GM19043 (cell line): Measurements from ENCODE around the gene ROBO3.

Source experiments
- ATAC-seq: cut with Tn5 transposase; IDR thresholded peaks from one replicate; pipeline ENCODE4 v1.9.1; 2021; ENCODE audit warnings: low read depth; ENCODE audit not compliant: unreplicated experiment

ROBO3 gene, protein sequence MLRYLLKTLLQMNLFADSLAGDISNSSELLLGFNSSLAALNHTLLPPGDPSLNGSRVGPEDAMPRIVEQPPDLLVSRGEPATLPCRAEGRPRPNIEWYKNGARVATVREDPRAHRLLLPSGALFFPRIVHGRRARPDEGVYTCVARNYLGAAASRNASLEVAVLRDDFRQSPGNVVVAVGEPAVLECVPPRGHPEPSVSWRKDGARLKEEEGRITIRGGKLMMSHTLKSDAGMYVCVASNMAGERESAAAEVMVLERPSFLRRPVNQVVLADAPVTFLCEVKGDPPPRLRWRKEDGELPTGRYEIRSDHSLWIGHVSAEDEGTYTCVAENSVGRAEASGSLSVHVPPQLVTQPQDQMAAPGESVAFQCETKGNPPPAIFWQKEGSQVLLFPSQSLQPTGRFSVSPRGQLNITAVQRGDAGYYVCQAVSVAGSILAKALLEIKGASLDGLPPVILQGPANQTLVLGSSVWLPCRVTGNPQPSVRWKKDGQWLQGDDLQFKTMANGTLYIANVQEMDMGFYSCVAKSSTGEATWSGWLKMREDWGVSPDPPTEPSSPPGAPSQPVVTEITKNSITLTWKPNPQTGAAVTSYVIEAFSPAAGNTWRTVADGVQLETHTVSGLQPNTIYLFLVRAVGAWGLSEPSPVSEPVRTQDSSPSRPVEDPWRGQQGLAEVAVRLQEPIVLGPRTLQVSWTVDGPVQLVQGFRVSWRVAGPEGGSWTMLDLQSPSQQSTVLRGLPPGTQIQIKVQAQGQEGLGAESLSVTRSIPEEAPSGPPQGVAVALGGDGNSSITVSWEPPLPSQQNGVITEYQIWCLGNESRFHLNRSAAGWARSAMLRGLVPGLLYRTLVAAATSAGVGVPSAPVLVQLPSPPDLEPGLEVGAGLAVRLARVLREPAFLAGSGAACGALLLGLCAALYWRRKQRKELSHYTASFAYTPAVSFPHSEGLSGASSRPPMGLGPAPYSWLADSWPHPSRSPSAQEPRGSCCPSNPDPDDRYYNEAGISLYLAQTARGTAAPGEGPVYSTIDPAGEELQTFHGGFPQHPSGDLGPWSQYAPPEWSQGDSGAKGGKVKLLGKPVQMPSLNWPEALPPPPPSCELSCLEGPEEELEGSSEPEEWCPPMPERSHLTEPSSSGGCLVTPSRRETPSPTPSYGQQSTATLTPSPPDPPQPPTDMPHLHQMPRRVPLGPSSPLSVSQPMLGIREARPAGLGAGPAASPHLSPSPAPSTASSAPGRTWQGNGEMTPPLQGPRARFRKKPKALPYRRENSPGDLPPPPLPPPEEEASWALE (N-terminal part only)

DNA sequence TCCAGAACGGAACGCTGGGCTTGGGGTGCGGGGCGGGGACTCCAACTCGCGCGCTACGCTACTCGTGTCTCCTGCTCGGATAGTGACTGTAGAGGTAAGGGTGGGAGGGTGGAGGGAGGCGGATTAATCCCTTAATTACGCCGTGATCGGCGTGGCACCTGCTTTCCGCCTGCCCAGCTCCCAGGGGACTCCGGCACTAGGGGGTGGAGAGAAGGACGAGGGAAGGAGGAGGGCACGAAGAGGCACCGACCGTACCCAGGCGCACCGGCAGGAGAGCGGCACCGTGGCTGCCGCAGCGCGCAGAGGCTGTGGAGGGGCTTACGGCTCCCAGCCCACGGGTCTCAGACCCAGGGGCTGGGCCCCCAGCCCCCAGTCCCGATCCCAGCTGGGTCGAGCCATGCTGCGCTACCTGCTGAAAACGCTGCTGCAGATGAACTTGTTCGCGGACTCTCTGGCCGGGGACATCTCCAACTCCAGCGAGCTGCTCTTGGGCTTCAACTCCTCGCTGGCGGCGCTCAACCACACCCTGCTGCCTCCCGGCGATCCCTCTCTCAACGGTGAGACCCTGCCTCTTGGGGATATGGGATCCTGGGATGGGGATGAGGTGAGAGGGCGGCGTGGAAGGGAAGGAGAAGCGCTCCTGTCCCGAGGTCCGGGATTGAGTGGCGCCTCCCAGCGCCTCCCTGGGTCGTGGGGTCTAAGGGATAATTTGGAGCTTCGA lies at the start of gene ROBO3:
ROBO3 (plus strand) TSS at position 252 of the 721 bp plus-strand sequence; CDS start at position 398, 146 bp downstream.
- ATAC-seq, result no peak

DNA sequence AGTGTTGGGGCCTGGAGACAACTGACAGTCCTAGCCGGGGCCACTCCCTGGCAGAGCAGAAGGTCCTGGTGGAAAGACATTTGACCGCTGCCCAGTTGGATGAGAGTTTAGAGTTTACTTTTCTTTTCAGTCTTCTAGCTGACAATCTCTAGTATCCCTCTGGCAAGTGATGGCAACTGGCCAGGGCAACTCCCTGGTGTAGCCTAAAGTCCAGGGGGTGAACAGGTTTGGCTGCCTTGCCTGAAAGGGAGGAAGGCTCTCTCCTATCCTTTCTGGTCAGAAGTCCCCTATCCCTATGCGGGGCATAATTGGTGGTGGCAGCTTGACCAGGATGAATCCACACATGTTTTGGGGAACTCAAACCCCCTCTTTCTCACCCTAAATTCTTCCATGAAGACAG lies 48.2 kb upstream of the ROBO3 start:
- no peak for ATAC-seq

DNA sequence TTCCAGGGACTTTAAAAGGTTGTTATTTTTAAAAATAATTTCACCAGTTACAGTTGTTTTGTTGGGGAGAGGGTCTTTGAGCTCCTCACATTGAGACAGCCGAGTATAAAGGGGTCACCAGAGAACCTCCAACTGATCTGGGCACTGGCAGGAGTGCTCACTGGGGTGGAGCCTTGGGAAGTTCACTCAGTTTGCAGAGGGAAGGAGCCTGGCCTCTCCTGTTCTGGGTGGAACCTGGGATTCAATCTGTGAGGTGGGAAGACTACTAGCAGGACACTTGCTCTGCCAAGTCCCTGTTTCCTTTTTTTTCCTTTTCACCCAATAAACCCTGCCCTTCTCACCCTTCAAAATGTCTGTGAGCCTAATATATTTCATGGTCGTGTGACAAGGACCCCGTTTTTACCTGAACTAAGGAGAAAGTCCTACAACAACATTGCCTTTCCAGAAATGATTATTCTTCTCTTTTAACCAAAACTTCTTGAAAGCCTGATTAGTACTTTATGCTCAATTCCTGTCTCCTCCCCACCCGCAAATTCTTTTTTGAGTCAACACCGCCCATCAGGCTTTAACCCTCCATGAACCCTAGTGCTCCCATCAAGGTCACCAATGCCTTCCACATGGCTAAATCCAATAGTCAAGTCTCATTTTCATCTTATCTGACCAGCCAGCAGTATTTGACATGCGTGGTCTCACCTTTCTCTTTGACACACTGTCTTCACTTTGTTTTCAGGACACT lies 43.1 kb upstream of the ROBO3 start:
- ATAC-seq, result no peak

DNA sequence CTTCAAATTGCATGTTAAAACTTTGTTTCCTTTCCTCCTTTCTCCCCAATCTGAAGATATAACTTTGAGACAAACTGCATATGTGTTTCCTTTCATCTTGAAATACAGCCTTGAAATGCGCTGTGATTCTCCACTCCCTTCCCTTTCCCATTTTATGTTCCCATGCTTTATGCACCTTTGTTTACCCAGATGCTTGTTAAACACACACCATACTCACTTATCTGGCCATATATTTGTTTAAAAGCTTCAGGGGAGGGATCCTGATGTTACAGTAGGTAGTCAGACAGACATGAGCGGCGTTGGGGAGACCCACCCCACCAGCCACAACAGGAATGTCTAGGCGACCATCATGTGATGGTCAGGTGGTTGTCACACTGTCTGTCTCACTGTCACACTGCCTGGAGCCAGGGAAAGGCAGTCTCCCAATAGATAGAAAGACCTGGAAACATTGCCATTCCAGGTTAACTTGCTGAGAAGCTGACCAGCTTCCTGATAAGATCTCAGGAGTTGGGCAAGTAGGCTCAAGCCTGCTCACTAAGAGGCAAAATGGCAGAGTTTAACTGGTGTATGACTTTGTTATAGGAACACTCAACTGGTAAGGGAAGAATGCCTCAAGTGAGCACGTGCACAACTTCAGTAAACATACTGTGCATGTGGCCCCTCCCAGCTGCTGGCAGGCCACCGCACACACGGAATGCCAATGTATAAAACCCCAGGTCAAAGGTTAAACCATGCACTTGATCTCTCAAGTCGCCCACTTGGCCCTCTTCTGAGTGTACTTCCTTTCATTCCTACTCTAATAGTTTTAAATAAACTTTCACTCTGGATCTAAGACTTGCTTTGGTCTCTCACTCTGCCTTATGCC lies 41.5 kb upstream of the ROBO3 start:
- ATAC-seq, result no peak

DNA sequence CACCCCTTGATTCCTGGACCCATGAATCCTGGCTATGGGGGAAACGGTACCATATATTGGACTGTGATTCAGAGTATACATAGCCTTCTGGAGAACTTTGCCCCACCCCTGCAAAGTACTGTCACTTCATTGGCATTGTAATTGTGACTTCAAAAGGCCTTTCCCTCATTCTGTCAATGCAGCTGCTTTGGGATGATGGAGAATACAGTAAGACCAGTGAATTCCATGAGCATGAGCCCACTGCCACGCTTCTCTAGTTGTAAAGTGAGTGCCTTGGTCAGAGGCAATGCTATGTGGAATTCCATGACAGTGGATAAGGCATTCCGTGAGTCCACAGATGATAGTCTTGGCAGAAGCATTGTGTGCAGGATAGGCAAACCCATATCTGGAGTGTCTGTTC lies 39.4 kb upstream of the ROBO3 start:
- no peak for ATAC-seq

DNA sequence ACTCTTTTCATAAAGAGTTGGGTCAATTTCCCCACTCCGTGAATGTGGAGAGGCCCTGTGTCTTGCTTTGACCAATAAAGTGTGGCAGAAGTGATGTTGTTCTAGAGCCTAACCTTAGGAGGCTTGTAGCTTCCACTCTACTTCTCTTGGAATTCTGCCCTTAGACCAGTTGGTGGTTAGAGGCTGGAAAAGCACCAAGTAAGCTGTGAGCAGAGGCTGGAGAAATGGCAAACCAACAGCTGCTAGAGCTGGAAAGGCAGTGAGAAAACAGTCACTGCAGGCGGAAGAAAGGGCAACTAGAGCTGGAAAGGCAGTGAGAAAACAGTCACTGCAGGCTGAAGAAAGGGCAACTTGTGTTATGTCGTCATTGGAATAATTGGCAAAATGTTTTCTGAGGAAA lies 35.2 kb upstream of the ROBO3 start:
- ATAC-seq, result no peak

DNA sequence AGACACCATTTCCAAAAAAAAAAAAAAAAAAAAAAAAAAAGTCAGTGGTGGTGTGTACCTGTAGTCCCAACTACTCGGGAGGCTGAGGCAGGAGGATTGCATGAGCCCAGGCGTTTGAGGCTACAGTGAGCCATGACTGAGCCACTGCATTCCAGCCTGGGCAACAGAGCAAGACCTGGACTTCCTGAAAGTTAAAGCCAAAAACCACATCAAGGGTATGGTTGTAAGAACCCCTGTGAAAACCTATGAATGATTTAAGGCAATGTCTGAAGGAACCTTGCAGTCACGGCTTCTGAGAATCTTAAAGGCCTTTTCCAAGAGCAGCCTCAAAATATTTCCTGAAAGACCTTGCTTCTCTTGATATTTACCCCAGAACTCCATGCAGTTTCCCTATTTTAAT lies 34.5 kb upstream of the ROBO3 start:
- ATAC-seq, result no peak

DNA sequence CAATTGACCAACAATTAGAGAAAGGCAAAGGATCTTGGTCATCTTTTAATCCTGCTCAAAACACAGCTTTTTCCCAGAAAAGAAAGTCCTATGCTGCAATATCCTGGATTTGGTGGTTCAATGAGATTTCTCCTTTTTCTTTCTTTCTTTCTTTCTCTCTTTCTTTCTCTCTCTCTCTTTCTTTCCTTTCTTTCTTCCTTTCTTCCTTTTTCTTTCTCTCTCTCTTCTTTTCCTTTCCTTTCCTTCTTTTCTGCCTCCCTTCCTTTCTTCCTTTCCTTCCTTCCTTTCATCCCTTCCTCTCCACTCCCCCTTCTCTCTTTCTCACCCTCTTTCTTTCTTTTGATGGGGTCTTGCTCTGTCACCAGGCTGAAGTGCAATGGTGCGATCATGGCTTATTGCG lies 33.3 kb upstream of the ROBO3 start:
- ATAC-seq, result no peak

DNA sequence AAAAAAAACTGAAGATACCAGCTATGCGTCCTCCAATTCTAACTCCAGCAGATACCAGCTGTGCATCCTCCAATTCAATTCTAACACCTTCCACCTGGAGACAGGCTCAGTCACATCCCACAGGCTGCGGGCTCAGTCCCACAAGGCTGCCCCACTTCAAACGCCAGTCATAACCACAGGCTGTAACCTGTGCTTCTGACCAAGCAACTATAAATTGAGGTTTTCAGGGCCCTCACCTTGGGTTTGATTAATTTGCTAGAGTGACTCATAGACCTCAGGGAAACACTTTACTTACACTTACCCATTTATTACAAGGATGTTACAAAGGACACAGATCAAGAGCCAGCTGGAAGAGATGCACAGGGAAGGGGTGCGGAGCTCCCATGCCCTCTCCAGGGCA lies 32.7 kb upstream of the ROBO3 start:
- no peak for ATAC-seq

DNA sequence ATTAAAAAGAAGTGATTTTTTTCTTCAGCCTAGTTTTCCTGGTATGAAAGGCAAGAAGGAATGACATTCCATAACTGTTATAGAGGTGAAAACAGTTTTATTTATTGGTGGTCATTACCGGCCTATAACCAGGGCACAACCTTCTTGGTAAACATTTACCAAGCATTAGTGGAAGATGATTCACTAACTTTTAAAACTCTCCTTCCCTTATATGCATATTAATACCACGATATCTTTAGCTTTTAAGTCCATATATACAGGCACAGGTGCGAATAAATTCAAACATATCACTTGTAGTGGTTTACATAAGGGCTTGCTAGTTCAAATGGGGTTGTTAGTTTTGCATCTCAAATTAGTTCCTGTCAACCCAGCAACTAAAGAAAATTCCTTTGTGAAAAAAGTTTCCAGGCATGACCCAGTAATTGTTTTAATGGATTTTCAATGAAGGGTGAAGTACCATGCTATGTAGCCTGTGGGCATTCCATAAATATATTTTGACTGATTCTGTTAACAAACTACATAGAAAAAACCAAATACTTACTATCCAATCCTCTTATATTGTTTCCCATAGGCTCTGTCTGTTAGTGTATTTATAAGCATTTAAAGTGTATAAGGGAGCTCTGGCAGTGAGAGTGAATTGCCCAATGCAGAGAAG lies 30.6 kb upstream of the ROBO3 start:
- ATAC-seq, result no peak

DNA sequence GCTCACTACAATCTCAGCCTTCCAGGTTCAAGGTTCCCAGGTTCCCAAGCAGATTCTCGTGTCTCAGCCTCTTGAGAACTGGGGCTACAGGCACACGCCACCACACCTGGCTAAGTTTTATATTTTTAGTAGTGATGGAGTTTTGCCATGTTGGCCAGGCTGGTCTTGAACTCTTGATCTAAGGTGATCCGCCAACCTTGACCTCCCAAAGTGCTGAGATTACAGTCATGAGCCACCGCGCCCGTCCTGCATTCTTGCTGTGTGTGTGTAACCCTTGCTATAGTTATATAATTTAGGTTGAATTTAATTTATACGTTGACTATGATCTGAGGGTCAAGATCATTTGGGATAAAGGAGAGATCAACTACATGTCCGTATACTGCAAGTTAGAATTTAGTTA lies 29.3 kb upstream of the ROBO3 start:
- ATAC-seq, result no peak

DNA sequence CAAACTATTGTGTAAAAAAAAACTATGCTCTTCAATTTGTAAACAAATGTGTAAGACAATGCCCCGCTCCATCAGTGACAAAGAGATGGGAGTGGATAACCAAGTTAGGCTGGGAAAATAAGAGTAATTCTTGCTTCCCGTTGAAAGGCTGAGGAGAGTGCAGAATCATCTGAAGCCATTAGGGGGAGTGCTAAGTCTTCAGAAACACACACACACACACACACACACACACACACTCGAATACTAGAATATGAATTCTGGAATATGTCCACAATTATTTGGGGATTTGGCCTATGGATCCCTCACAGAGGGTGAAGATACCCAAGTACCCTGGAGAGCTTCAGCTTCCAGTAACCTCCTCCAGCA lies 27.8 kb upstream of the ROBO3 start:
- ATAC-seq, result peak; percentile 45

DNA sequence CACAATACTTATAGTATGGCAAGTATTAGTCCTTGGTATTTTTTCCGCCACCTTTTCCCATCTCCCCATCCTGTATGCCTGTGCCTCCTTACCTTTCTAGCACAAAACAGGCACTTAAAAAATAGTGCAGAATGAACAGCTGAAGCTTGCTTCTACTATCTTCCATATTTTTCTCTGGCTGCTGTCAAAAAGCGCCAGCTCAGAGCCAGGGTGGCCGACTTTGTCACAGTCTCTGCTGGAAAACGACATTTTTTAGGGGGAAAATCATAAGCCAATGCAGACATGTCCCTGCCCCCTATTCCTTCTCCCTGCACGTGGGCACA lies 26.5 kb upstream of the ROBO3 start:
- ATAC-seq, result no peak

DNA sequence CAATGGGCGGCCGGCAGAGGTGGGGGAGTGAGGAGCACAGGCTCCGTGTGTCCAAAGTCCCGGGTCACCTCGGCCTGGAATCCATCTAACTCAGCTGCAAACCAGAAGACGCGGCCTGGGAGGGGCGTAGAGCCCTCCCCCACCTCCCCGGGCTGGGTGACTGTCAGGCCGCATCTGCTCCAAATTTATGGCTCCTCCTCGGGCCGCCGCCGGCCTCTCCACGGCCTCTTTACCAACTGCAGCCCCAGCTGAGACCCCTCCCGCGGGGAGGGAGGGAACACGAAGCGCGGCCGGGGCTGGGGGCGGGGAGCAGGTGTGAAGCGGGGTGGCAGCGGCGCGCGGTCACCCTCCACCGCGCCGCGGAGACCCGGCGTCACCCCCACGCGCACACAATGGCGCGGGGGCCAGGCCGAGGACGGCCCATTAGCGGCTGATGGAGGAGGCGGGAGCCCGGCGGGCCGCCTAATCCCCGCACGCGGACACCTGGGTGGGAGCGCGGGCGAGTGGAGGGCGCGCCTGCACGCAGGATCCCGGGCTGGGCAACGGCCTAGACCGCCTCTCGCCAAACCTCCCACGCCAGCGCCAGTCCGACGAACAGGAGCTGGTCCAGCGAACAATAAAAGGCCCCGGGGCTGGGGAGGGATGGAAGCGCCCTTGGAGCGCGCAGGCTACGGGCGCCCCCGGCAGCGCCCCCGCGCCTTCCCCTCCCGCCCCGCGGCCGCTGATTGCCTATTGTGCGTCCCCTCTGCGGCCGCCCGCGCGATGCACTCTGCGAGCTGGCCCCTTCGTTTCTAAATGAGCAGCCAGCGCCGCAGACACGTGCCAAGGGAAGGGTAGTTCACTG lies 25.9 kb upstream of the ROBO3 start:
- no peak for ATAC-seq

DNA sequence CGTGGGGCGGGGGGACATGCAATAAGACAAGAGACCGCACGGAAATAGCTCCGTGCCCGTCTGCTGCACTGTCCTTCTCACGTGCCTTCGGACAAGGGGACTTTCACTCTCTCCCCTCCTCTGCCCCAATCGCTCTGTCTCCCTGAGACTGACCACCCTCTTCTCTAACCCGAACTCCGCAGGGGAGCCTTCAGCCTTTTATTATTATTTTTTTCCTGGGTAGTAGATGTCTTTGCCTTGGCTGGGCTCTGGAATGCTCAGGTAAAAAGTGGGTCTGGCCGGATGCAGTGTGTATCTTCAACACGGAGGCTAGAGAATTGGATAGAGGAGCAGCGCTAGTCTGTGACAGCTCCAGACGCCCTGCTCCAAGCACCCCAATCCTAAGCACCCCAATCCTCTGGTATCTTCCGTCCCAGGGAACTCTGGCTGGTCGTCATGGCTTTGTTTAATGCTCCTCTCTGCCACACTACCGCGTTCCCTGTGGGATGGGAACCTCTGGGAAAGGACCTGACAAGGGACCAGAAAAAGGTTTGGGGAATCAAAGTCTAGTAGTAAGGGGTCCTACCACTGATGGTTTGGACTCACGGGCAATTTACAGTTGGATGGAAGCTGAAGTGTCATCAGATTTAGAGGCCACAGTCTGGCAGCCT lies 25.1 kb upstream of the ROBO3 start:
- ATAC-seq, result no peak

DNA sequence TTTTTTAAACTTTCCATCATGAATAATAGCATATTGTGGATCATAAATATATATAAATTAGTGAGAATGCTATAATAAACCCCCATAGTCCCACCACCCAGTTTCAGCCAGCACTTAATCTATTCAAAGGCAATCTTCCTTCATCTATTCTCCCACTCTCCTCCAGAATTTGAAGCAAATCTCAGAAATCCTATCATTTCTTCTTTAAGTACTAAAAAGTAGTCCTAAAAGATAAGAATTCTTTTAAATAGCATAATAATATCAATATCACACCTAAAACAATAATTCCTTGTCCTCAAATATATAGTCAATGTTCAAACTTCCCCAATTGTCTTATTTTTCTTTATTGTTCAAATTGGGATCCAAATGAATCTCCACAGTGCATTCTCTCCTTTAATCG lies 24.6 kb upstream of the ROBO3 start:
- no peak for ATAC-seq

DNA sequence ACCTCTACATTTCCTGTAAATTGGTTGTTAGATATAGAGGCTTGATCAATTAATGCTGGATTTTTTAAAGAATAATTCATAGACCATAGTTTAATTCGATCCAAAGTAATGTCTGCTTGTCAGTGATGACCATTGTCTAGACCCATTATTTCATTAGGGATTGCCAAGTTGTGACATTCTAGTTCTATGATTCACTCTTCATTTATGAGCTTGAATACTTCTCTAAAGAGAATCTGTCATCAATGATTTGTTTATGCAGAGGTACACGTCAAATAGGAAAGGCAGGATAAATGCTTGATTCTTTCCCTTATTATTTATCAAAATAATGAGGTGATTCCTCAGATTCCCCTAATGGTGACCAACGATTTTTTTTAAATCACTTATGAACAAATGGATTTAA lies 24.0 kb upstream of the ROBO3 start:
- ATAC-seq, result no peak
